ENCODE measurements around the gene CCDC57.

Gene CCDC57

DNA sequence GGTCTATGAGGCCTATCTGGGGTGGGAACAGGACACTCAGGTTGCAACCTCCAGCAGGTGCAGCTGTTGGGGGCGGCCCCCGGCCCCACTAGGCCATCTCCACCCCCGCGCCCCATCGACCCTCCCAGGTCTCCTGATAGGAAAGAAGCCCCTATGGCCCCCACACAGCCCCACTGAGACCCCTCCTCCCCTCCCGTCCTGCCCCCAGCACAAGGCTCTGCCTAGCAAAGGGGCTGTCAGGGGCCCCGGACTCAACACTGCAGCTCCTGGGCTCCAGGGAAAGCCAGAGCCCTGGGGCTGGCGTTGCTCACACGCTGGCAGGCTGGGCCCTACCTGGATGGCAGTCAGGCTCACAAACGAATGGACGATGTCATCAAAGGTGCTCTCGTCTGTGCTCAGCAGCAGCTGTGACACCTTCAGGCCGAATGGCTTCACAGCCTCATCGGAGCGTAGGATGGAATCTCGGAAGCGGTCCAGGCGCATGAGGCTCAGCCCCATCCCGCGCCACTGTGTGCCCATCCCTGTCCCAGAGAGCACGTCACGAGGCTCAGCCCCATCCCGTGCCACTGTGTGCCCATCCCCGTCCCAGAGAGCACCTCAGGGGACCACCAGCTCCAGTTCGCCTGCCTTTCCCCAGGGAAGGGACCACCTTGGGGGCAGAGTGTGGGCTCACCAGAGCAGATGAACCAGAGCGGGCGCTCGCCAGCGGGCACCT lies 121.9 kb downstream of the CCDC57 start:
- no peak for TF ChIP-seq SIN3A (IDR thresholded peaks at IDR 0.05; ENCODE audit: borderline replicate concordance, insufficient read depth, low read length)

DNA sequence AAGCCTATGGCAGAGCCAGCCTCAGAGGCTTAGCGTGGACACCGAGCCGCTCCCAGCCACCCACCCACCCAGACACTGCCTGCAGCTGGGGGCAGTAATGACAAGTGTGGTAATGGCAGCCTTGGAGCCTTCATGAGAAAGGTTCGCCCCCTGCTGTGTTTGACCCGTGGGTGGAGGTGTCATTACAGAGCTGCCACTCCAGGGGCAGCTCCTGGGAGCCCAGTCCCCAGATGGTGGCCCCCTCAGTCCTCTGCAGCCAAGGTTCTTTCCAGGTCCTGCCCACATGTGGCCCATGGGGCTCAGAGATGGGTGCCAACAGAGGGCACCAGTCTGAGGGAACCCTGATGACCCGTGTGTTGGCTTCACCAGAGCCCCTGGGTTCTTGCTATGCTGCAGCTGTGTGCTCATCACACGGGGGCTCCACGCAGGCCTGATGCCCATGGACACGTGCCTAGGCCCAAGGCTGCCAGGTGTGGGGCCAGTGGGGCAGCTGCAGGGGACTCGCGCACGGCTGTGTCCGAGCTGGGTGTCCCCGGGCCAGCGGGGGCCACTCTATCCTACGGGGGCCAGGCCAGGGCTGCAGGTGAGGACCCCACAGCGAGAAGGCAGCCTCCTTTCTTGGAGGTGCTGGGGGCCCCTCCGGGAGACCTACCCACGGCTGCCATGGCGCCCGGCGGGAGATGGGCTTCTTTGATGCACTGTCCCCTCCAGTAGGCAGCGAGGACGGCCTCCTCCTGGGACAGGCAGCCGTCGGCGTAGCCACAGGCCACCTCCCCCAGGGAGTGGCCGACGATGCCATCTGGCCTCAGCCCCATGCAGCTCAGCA lies 122.7 kb downstream of the CCDC57 start:
- no peak for TF ChIP-seq TAF1 (IDR thresholded peaks at IDR 0.05; ENCODE audit: borderline replicate concordance, insufficient read depth, low read length)
- TF ChIP-seq SIN3A (IDR thresholded peaks at IDR 0.05; ENCODE audit: borderline replicate concordance, insufficient read depth, low read length), result no peak
- TF ChIP-seq, protein P1, sequence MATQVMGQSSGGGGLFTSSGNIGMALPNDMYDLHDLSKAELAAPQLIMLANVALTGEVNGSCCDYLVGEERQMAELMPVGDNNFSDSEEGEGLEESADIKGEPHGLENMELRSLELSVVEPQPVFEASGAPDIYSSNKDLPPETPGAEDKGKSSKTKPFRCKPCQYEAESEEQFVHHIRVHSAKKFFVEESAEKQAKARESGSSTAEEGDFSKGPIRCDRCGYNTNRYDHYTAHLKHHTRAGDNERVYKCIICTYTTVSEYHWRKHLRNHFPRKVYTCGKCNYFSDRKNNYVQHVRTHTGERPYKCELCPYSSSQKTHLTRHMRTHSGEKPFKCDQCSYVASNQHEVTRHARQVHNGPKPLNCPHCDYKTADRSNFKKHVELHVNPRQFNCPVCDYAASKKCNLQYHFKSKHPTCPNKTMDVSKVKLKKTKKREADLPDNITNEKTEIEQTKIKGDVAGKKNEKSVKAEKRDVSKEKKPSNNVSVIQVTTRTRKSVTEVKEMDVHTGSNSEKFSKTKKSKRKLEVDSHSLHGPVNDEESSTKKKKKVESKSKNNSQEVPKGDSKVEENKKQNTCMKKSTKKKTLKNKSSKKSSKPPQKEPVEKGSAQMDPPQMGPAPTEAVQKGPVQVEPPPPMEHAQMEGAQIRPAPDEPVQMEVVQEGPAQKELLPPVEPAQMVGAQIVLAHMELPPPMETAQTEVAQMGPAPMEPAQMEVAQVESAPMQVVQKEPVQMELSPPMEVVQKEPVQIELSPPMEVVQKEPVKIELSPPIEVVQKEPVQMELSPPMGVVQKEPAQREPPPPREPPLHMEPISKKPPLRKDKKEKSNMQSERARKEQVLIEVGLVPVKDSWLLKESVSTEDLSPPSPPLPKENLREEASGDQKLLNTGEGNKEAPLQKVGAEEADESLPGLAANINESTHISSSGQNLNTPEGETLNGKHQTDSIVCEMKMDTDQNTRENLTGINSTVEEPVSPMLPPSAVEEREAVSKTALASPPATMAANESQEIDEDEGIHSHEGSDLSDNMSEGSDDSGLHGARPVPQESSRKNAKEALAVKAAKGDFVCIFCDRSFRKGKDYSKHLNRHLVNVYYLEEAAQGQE (IDR thresholded peaks at IDR 0.05; ENCODE audit: insufficient read depth in 1 of 2, low read depth in 2 of 2, low read length in 2 of 2), result no peak
- no peak for TF ChIP-seq FOXP2 (optimal IDR thresholded peaks at IDR 0.05; ENCODE audit: borderline replicate concordance, extremely low read depth, extremely low read length, insufficient read depth)
- no peak; the same call in 1 of the 2 replicates for TF ChIP-seq POLR2AphosphoS5 (IDR thresholded peaks at IDR 0.05; ENCODE audit: low read depth, low read length)

DNA sequence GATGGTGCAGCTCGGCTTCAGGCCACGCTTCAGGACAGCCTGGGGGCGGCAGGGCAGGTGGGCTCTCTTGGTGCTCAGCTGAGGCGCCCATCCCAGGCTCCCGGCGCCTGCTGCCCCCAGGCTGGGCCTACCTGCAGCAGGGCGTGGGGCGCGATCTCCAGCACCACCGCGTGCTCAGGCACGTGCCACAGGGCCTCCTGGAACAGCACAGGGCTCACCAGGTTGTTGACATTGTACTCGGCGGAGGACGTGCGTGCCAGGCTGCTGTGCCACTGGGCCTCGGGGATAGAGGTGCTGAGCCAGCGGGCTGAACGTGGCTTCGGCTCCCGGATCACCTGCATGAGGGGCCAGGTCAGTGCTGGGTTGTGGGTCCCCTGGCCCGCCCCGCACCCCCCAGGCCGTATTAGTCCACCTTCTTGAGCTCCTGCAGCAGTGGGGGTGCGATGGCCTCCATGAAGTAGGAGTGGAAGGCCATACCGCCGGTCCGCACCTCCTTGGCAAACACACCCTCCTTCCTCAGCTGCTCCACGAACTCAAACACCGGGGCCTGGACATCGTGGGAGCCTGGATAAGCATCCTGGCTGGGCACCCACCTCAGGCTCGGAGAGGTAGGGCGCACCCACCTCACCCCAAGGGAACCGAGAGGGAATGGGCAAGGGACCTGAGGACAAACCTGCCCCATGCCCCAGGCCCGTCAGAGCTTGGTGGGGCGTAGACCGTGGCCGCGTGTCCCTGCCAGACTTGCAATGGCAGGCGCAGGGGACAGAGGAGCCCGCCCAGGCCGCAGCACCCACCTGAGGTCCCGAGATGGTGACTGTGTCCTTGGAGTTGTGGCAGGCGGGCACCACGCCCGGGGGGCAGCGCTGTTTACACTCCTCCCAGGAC lies 123.6 kb downstream of the CCDC57 start:
- TF ChIP-seq POLR2AphosphoS5 (IDR thresholded peaks at IDR 0.05; ENCODE audit: low read depth, low read length), result no peak
- TF ChIP-seq TAF1 (IDR thresholded peaks at IDR 0.05; ENCODE audit: borderline replicate concordance, insufficient read depth, low read length), result no peak
- TF ChIP-seq, protein P1 (IDR thresholded peaks at IDR 0.05; ENCODE audit: insufficient read depth in 1 of 2, low read depth in 2 of 2, low read length in 2 of 2), result no peak
- TF ChIP-seq FOXP2 (optimal IDR thresholded peaks at IDR 0.05; ENCODE audit: borderline replicate concordance, extremely low read depth, extremely low read length, insufficient read depth), result no peak
- no peak for TF ChIP-seq SIN3A (IDR thresholded peaks at IDR 0.05; ENCODE audit: borderline replicate concordance, insufficient read depth, low read length)

DNA sequence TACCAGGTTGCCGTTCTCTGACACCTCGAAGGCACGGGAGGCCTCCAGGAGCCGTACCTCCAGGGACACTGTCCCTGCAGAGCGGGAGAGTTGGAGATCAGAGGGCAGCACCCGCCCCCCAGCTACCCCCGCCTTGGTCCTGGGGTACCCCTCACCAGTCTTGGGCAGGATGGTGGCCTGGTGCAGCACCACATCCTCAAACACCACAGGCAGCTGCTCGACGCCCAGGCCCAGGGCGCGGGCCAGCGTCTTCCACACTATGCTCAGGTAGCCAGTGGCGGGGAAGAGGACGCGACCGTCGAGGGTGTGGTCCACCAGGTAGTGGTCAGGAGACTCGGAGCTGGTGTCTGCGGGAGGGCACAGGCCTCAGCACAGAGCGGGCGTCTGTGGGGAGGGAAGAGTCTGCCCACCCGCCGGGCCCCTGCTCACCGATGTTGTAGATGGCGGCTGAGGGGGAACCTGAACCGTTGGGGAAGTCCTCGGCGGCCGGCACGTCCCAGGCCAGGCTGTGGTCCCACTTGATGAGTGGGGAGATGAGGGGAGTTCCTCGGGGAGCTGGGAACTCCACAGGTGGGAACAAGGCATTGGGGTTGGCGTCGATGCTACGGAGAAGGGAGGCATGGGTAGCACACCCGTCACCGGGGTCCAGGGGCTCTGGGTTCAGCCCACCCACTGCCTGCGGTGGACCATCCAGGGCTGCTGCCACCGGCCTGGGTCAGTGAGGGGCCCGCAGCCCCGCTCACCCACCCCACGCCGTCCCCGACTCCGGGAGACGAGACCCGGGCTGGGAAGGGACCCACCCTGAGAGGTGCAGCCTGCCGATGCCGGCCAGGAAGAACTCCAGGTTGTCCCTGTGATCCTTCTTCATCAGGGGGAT lies 124.4 kb downstream of the CCDC57 start:
- TF ChIP-seq TAF1 (IDR thresholded peaks at IDR 0.05; ENCODE audit: borderline replicate concordance, insufficient read depth, low read length) (no peak), POLR2AphosphoS5 (IDR thresholded peaks at IDR 0.05; ENCODE audit: low read depth, low read length) (no peak), FOXP2 (optimal IDR thresholded peaks at IDR 0.05; ENCODE audit: borderline replicate concordance, extremely low read depth, extremely low read length, insufficient read depth) (no peak), SIN3A (IDR thresholded peaks at IDR 0.05; ENCODE audit: borderline replicate concordance, insufficient read depth, low read length) (no peak)
- TF ChIP-seq, protein P1 (IDR thresholded peaks at IDR 0.05; ENCODE audit: insufficient read depth in 1 of 2, low read depth in 2 of 2, low read length in 2 of 2), result no peak

Data from PFSK-1 (cell line).